Ovary (tissue), 9 donors: Measurements from ENCODE around the gene BCORL1. TPM values are rescaled to one million over a fixed set of nuclear protein-coding genes. Genes with fewer than 3 reads are reported as not detected.

Experiments used
- DNase-seq, 5 donors: peaks; one replicate each; pipeline ENCODE4 v3.0.0-alpha.2; 2019 to 2020
- H3K27ac ChIP-seq, 2 donors: fragments of 200-600 bp; one replicate each; pipeline versions ENCODE4 v1.5.1 to v1.8.0; 2019 to 2022
- H3K27me3 ChIP-seq: fragments of 200-600 bp; one replicate; pipeline ENCODE4 v1.8.0; 2022
- H3K36me3 ChIP-seq: fragments of 200-600 bp; sonication (generic); one replicate; pipeline ENCODE4 v1.5.1; 2019
- H3K4me1 ChIP-seq: one replicate; pipeline ENCODE4 v1.8.1; 2013; ENCODE audit warnings: mild to moderate bottlenecking, moderate library complexity; ENCODE audit not compliant: insufficient read depth
- H3K4me3 ChIP-seq: fragments of 200-600 bp; sonication (generic); one replicate; pipeline ENCODE4 v1.5.1; 2017
- H3K9me3 ChIP-seq, 2 donors: fragments of 200-600 bp in 1 of 2; sonication (generic) in 1 of 2; one replicate each; pipeline versions ENCODE4 v1.5.1 to v1.8.1; 2013 to 2019; ENCODE audit warnings: mild to moderate bottlenecking in 1 of 2, moderate library complexity in 1 of 2
- EP300 ChIP-seq: sonication (generic); formaldehyde crosslinking; IDR thresholded peaks from one replicate; pipeline ENCODE4 v1.6.1; 2017; ENCODE audit warnings: antibody characterized with exemption
- POLR2A ChIP-seq: fragments of 450-650 bp; IDR thresholded peaks from one replicate; pipeline ENCODE4 v1.6.1; 2017; ENCODE audit warnings: antibody characterized with exemption, mild to moderate bottlenecking, moderate library complexity
- WGBS, 3 donors: extraction: QIAGEN DNeasy Blood & Tissue Kit in 1 of 3; methylation state at CpG; one replicate each; pipeline versions ENCODE4 v1.1.5 to v1.1.7; 2013 to 2017; 5-methylcytosine and 5-hydroxymethylcytosine counted together
- intact Hi-C, 4 donors: fragments of 100-400 bp; cut with DNase I; formaldehyde crosslinking; loops; one replicate each; pipeline versions ENCODE4 v1.11.0 to v1.15.1; 2022 to 2023
- polyA plus RNA-seq, 2 donors: library from polyadenylated mRNA; stranded (reverse); fragments of 200-250 nt in 1 of 2; fragments of 350-450 nt in 1 of 2; fragmentation: Illumina TruSeq in 1 of 2; extraction: RNeasy Lipid Tissue Mini Kit (QIAGEN cat#74804) in 1 of 2; gene quantifications; one replicate each; pipeline ENCODE4 v1.2.3, GENCODE V29; 2013 to 2014
- total RNA-seq, 7 donors: library from RNA; depleted of rRNA in 2 of 7; stranded (reverse); fragments of >200 nt in 2 of 7; fragmentation: NEBNext Ultra II Directional in 3 of 7; extraction: Animal tissue kit (Norgen Biotek cat#: 25700) in 3 of 7; gene quantifications; one replicate each; pipeline versions ENCODE4 v1.1.0 to v1.2.4, GENCODE V29; 2016 to 2023
- TF ChIP-seq, protein P1 (sequence below), 3 donors: fragments of 450-650 bp in 2 of 3; fragments of 200-600 bp in 1 of 3; IDR thresholded peaks; one replicate each; pipeline versions ENCODE4 v1.5.1 to v1.8.0; 2016 to 2022; ENCODE audit warnings: antibody characterized with exemption in 3 of 3, mild to moderate bottlenecking in 1 of 3
- donor health status: DM: no; HTN: no; CAD: no; lungs with moderate emphysema.
- donor health status: DM: no; HTN: no; CAD: no.
- donor health status: Bipolar disorder and iron deficiency.
- donor health status: DM: yes; HTN: yes; CAD: no.
- donor health status: DM: no; HTN: no; CAD: no.
- donor health status: DM: yes; HTN: yes; CAD: no.

Gene BCORL1
- total and polyA plus RNA-seq, 9 donors: 3.3 to 45.1 (median 19.3) TPM

DNA sequence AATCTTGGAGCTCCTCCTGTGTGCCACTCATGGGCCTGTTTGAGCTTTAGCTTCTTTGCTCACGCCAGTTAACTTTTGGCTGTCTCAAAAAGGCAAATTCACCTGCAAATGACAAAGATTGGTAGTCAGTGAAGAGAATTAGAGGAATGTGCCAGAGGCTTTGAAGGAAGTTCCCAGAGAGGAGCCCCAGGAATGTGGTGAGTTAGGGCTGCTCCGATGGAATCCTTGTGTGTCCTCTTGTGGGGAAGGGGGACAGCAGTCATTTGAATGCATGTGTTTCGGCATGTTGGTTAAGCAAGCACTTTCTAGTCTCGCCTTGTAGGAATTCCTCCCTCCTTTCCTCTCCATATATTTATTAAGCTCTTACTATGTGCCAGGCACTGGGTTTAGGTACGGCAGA lies 65.0 kb downstream of the BCORL1 start:
- H3K4me1 ChIP-seq: no peaks in the 10 kb centered on the region
- H3K27me3 ChIP-seq: no peaks in the 10 kb centered on the region
- no peaks in the 10 kb centered on the region for H3K36me3 ChIP-seq
- no peaks in the 10 kb centered on the region for H3K9me3 ChIP-seq
- H3K27ac ChIP-seq: no peak overlapping the region
- DNase-seq: no peak
- H3K4me3 ChIP-seq: no peak overlapping the region
- WGBS, 3 donors: 87 to 92% (median 88%) methylated on average over 5 of the region's 5 CpGs
- intact Hi-C loops: no loop called here
- no peak for TF ChIP-seq EP300
- TF ChIP-seq, protein P1, sequence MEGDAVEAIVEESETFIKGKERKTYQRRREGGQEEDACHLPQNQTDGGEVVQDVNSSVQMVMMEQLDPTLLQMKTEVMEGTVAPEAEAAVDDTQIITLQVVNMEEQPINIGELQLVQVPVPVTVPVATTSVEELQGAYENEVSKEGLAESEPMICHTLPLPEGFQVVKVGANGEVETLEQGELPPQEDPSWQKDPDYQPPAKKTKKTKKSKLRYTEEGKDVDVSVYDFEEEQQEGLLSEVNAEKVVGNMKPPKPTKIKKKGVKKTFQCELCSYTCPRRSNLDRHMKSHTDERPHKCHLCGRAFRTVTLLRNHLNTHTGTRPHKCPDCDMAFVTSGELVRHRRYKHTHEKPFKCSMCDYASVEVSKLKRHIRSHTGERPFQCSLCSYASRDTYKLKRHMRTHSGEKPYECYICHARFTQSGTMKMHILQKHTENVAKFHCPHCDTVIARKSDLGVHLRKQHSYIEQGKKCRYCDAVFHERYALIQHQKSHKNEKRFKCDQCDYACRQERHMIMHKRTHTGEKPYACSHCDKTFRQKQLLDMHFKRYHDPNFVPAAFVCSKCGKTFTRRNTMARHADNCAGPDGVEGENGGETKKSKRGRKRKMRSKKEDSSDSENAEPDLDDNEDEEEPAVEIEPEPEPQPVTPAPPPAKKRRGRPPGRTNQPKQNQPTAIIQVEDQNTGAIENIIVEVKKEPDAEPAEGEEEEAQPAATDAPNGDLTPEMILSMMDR (IDR thresholded peaks at IDR 0.05): no peak
- no peak for TF ChIP-seq POLR2A

DNA sequence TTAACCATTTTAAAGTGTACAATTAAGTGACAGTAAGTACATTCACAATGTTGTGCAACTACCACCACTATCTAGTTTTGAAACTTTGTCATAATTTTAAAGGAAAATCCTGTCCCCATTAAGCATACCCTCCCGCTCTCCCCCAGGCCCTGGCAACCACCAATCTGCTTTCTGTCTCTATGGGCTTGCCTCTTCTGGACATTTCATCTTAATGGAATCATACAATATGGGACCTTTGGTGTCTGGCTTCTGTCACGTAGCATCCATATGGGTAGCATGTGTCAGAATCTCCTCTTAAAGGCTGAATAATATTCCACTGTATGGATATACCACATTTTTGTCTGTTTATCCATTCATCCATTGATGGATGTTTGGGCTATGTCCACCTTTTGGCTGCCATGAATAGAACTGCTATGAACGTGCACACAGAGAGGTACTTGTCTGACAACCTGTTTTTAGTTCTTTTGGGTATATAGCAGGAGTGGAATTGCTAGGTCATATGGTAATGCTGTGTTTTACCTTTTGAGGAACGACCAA lies 66.3 kb downstream of the BCORL1 start:
- Histone ChIP-seq H3K4me1 (no peaks in the 10 kb centered on the region), H3K4me3 (no peak overlapping the region), H3K27ac (no peak overlapping the region), H3K36me3 (no peaks in the 10 kb centered on the region), H3K9me3 (no peaks in the 10 kb centered on the region), H3K27me3 (no peaks in the 10 kb centered on the region)
- WGBS, 3 donors: 77 to 80% (median 78%) methylated on average over 4 of the region's 4 CpGs
- intact Hi-C loops: no loop called here
- no peak for DNase-seq
- TF ChIP-seq POLR2A (no peak), EP300 (no peak)
- TF ChIP-seq, protein P1 (IDR thresholded peaks at IDR 0.05): no peak

DNA sequence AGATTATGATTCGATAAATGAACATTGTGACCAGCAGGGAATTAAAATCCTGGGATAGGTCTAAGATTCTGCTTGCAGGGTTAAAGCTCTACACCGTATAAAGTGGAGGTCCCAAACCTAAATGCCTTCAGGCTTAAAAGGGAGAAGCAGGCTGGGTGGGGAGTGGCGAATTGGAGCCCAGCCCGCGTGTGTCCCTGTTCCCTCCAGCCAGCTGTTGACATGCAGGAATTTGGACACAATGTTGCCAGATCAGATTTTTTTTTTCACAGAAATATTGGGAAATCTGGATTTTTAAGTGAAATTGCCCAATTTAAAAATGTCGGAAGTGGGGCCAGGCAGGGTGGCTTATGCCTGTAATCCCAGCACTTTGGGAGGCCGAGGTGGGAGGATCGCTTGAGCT lies 67.4 kb downstream of the BCORL1 start:
- intact Hi-C loops: loop anchor here in 1 of 4 donors (2.0 kb wide), 1 partner anchor 47 kb away; no protein-coding TSS in a partner anchor
- Histone ChIP-seq H3K27ac (no peak overlapping the region), H3K27me3 (no peaks in the 10 kb centered on the region), H3K4me1 (no peaks in the 10 kb centered on the region), H3K36me3 (no peaks in the 10 kb centered on the region), H3K4me3 (no peak overlapping the region), H3K9me3 (no peaks in the 10 kb centered on the region)
- no peak for DNase-seq
- 84 to 89% (median 85%) methylated on average over 8 of the region's 8 CpGs for WGBS, 3 donors
- no peak for TF ChIP-seq EP300
- no peak for TF ChIP-seq POLR2A
- TF ChIP-seq, protein P1 (IDR thresholded peaks at IDR 0.05): no peak

DNA sequence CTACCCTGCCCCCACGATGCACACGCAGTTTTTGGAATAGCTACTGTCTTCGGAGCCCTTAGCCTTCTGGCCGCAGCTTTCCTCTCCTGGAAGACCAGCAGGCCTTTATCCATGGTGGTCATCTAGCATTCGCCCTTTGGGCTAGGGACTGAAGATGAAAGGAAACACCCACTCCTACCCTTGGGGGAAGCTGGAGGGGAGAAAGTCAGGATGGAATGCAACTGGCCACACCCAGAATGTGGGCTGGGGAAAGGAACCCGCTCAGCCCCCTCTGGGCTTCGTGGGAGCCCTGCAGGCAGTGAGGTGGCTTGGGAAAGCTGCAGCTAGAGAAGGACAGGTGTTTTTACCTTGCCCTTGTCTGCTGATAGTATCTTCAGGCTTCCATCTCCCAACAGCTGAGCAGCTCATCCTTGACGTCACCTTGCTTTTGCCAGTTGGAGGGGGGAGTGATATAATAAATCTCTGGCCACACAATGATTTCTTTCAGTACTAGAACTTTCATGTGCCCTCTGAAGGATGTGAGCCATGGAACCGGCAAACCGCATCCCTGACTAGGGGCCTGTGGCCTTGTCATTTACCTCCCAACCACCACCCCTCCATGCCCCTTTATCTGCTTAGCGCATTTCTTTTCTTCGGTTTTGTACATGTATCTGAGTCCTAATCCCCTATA lies 68.9 kb downstream of the BCORL1 start:
- H3K9me3 ChIP-seq: no peaks in the 10 kb centered on the region
- 79% methylated on average over 12 of the region's 12 CpGs for WGBS, 3 donors
- no peaks in the 10 kb centered on the region for H3K36me3 ChIP-seq
- H3K4me3 ChIP-seq: no peak overlapping the region
- no peaks in the 10 kb centered on the region for H3K27me3 ChIP-seq
- H3K27ac ChIP-seq: no peak overlapping the region
- DNase-seq: no peak
- TF ChIP-seq, protein P1 (IDR thresholded peaks at IDR 0.05): no peak
- TF ChIP-seq EP300: no peak
- no peak for TF ChIP-seq POLR2A
- H3K4me1 ChIP-seq: no peaks in the 10 kb centered on the region
- intact Hi-C loops: loop anchor here in 1 of 4 donors (2.0 kb wide), 1 partner anchor 49 kb away; no protein-coding TSS in a partner anchor
